HepG2 (cell line): ENCODE data around the gene ENG. TPM values are rescaled to one million over a fixed set of nuclear protein-coding genes. Genes with fewer than 3 reads are reported as not detected.

Experiments
- FOXO1 ChIP-seq: sonication (generic); formaldehyde crosslinking; IDR thresholded peaks from 2 replicates; pipeline ENCODE4 v1.4.0; 2020; ENCODE audit warnings: missing genetic modification reagents
- GFI1 ChIP-seq: sonication (generic); formaldehyde crosslinking; IDR thresholded peaks from 2 replicates; pipeline ENCODE4 v1.5.0; 2020; ENCODE audit warnings: missing genetic modification reagents, mild to moderate bottlenecking, borderline replicate concordance
- HBP1 ChIP-seq: IDR thresholded peaks from 2 replicates; pipeline ENCODE4 v1.6.1; 2016; ENCODE audit warnings: low read depth, control low read depth
- HCFC1 ChIP-seq: fragments of 150-350 bp; IDR thresholded peaks from 2 replicates; pipeline ENCODE4 v1.6.1; 2014; ENCODE audit warnings: low read depth, low read length
- MIER2 ChIP-seq: IDR thresholded peaks from 2 replicates; pipeline ENCODE4 v1.6.1; 2016; ENCODE audit warnings: missing biosample characterization, missing genetic modification reagents
- NFE2L2 ChIP-seq: fragments of 150-350 bp; IDR thresholded peaks from 2 replicates; pipeline ENCODE4 v1.6.1; 2014; ENCODE audit warnings: low read length
- RARG ChIP-seq: sonication (generic); formaldehyde crosslinking; IDR thresholded peaks from 2 replicates; pipeline ENCODE4 v1.4.0; 2020; ENCODE audit warnings: low read depth, mild to moderate bottlenecking, missing genetic modification reagents
- REPIN1 ChIP-seq: sonication (generic); formaldehyde crosslinking; IDR thresholded peaks from 2 replicates; pipeline ENCODE4 v1.8.0; 2022; ENCODE audit warnings: missing genetic modification reagents, low read depth, mild to moderate bottlenecking, borderline replicate concordance
- SMARCE1 ChIP-seq: fragments of 450-650 bp; IDR thresholded peaks from 2 replicates; pipeline ENCODE4 v1.6.1; 2017; ENCODE audit warnings: borderline replicate concordance
- XRCC5 ChIP-seq: fragments of 200-400 bp; formaldehyde crosslinking; optimal IDR thresholded peaks from 2 replicates; pipeline ENCODE3; 2017; ENCODE audit warnings: mild to moderate bottlenecking, low read length
- ZBTB26 ChIP-seq: IDR thresholded peaks from 2 replicates; pipeline ENCODE4 v1.6.1; 2016; ENCODE audit warnings: missing compliant biosample characterization, missing genetic modification reagents, borderline replicate concordance
- ZBTB37 ChIP-seq: sonication (generic); formaldehyde crosslinking; IDR thresholded peaks from 2 replicates; pipeline ENCODE4 v1.4.0; 2020; ENCODE audit warnings: mild to moderate bottlenecking, missing genetic modification reagents
- ZFYVE20 ChIP-seq: sonication (generic); formaldehyde crosslinking; IDR thresholded peaks from 2 replicates; pipeline ENCODE4 v1.8.0; 2023; ENCODE audit warnings: low read depth, mild to moderate bottlenecking, moderate library complexity, missing genetic modification reagents, borderline replicate concordance
- ZIK1 ChIP-seq: sonication (generic); formaldehyde crosslinking; IDR thresholded peaks from 2 replicates; pipeline ENCODE4 v1.5.0; 2020; ENCODE audit warnings: mild to moderate bottlenecking, low read depth, missing genetic modification reagents, borderline replicate concordance
- ZNF292 ChIP-seq: sonication (generic); formaldehyde crosslinking; IDR thresholded peaks from 2 replicates; pipeline ENCODE4 v1.8.1; 2022; ENCODE audit warnings: mild to moderate bottlenecking, low read depth, missing genetic modification reagents, borderline replicate concordance
- ZNF484 ChIP-seq: sonication (generic); formaldehyde crosslinking; IDR thresholded peaks from 2 replicates; pipeline ENCODE4 v1.5.1; 2020; ENCODE audit warnings: mild to moderate bottlenecking, low read depth, missing genetic modification reagents, borderline replicate concordance
- ZNF597 ChIP-seq: sonication (generic); formaldehyde crosslinking; IDR thresholded peaks from 2 replicates; pipeline ENCODE4 v1.5.0; 2020; ENCODE audit warnings: missing genetic modification reagents
- ZNF724P ChIP-seq: sonication (generic); formaldehyde crosslinking; IDR thresholded peaks from 2 replicates; pipeline ENCODE4 v1.8.0; 2022; ENCODE audit warnings: missing genetic modification reagents, borderline replicate concordance
- ZNF766 ChIP-seq: sonication (generic); formaldehyde crosslinking; IDR thresholded peaks from 2 replicates; pipeline ENCODE4 v1.5.0; 2020; ENCODE audit warnings: missing genetic modification reagents, borderline replicate concordance
- ZSCAN31 ChIP-seq: sonication (generic); formaldehyde crosslinking; IDR thresholded peaks from 2 replicates; pipeline ENCODE4 v1.5.0; 2020; ENCODE audit warnings: low read depth, mild to moderate bottlenecking, missing genetic modification reagents
- polyA plus RNA-seq, 8 experiments: library from polyadenylated mRNA; depleted of rRNA in 3 of 8; stranded (reverse) in 7 of 8; unstranded in 1 of 8; fragments of >200 nt; fragmentation: Illumina TruSeq in 4 of 8; extraction: Trizol in 4 of 8; gene quantifications; 2 replicates each; pipeline versions ENCODE4 v1.2.1 to v1.2.3, GENCODE V29; 2011 to 2016; ENCODE audit warnings: low read depth in 4 of 8, missing spikeins in 1 of 8, mixed read lengths in 1 of 8; ENCODE audit not compliant: insufficient read depth in 1 of 8
- total RNA-seq, 5 experiments: library from RNA; depleted of rRNA; stranded (reverse); fragments of >200 nt; fragmentation: Illumina TruSeq; extraction: Trizol; gene quantifications; 2 replicates each; pipeline ENCODE4 v1.2.3, GENCODE V29; 2016; ENCODE audit warnings: low read depth in 1 of 5
- TF ChIP-seq, protein P1 (sequence below): sonication (generic); formaldehyde crosslinking; IDR thresholded peaks from 2 replicates; pipeline ENCODE4; 2020; ENCODE audit warnings: missing genetic modification reagents, mild to moderate bottlenecking, borderline replicate concordance

ENG gene
- total and polyA plus RNA-seq, 2 of the 13 experiments (the other 11 are each of a cell fraction or from before 2014, with no cell fraction given) = 0.02 to 1.1 TPM

DNA sequence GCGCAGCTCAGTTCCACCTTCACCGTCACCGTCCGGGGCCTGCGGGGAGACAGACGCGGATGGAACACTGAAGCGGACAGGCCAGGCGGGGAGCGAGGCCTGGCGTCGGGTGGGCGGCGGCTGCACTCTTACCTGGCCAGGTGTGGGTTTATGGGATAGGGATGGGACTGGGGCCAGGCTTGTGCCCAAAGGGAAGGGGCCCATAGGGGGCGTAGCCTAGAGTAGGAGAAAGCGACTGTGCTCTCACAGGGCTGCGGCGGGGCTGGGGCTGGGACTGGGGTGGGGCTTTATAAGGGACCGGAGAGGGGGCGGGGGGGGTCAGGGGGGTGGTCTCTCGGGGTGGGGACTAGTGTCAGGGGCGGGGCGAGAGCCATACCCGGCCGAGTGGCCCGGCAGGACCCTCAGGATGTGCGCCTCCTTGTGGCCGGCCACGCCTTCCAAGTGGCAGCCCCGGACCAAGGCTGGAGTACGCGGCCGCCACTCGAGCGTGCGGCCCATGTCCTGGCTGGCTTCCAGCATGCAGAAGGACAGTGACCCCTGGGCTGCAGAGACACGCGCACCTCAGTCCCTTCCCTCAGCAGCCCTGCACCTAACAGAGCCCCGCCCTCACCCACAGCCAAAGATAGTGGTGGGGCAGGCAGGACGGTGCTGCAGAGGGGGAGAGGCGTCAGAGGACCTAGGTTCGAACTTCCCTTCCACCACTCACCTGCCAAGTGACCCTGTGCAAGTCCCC, 29.0 kb downstream of the ENG start (continued):
- TF ChIP-seq HCFC1 (no peak), REPIN1 (CRISPR knock-in tag) (no peak), ZFYVE20 (CRISPR knock-in tag) (no peak), GFI1 (CRISPR knock-in tag) (no peak), ZNF292 (CRISPR knock-in tag) (peak; percentile 74; the same call in 1 of the 2 replicates), ZNF766 (CRISPR knock-in tag) (no peak), XRCC5 (peak; percentile 54), FOXO1 (CRISPR knock-in tag) (peak; percentile 11; the same call in 1 of the 2 replicates), ZBTB26 (CRISPR knock-in tag) (peak; percentile 46; the same call in 1 of the 2 replicates), ZSCAN31 (CRISPR knock-in tag) (no peak), HBP1 (CRISPR knock-in tag) (0 out of 2 replicates have a peak, but pooled peaks have one; percentile 56), NFE2L2 (no peak), RARG (CRISPR knock-in tag) (no peak), ZNF724P (CRISPR knock-in tag) (peak; percentile 70; the same call in 1 of the 2 replicates), SMARCE1 (no peak), MIER2 (CRISPR knock-in tag) (no peak), ZBTB37 (no peak), ZNF484 (CRISPR knock-in tag) (no peak), ZIK1 (CRISPR knock-in tag) (peak; percentile 51; the same call in 1 of the 2 replicates), ZNF597 (CRISPR knock-in tag) (no peak)
- TF ChIP-seq, protein P1, sequence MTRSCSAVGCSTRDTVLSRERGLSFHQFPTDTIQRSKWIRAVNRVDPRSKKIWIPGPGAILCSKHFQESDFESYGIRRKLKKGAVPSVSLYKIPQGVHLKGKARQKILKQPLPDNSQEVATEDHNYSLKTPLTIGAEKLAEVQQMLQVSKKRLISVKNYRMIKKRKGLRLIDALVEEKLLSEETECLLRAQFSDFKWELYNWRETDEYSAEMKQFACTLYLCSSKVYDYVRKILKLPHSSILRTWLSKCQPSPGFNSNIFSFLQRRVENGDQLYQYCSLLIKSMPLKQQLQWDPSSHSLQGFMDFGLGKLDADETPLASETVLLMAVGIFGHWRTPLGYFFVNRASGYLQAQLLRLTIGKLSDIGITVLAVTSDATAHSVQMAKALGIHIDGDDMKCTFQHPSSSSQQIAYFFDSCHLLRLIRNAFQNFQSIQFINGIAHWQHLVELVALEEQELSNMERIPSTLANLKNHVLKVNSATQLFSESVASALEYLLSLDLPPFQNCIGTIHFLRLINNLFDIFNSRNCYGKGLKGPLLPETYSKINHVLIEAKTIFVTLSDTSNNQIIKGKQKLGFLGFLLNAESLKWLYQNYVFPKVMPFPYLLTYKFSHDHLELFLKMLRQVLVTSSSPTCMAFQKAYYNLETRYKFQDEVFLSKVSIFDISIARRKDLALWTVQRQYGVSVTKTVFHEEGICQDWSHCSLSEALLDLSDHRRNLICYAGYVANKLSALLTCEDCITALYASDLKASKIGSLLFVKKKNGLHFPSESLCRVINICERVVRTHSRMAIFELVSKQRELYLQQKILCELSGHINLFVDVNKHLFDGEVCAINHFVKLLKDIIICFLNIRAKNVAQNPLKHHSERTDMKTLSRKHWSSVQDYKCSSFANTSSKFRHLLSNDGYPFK = 0 out of 2 replicates have a peak, but pooled peaks have one; percentile 25
